ENCODE data around the gene ELMO1. TPM values are rescaled to one million over a fixed set of nuclear protein-coding genes. Genes with fewer than 3 reads are reported as not detected.

ELMO1 gene
- total and polyA plus RNA-seq, 10 donors = 26.0 to 494 (median 201) TPM

- WGBS, 5 donors = 40 to 62% (median 52%) methylated on average over 2 of the region's 2 CpGs
- H3K4me3 ChIP-seq = no peak overlapping the region
- peak overlapping the region in 4 of 8 donors; percentile 0 to 53 (median 12) for H3K27ac ChIP-seq
- H3K36me3 ChIP-seq = peaks cover 0 to 40% (median 5%) of the 10 kb centered on the region in 6 donors
- intact Hi-C loops (cut with DNase I; ENCODE audit: low total_unique reads) = no loop called here
- peak in 1 of 3 donors; percentile 21 for TF ChIP-seq POLR2AphosphoS5 (IDR thresholded peaks at IDR 0.05)
- TF ChIP-seq CTCF (IDR thresholded peaks at IDR 0.05 in 8 of 11, conservative IDR thresholded peaks at IDR 0.05 in 3 of 11) = no peak
- H3K4me1 ChIP-seq = peaks cover 0 to 66% (median 21%) of the 10 kb centered on the region in 6 donors
- DNase-seq = no peak
- no peaks in the 10 kb centered on the region for H3K27me3 ChIP-seq (replicated peaks in 1 of 7)
- no peaks in the 10 kb centered on the region for H3K9me3 ChIP-seq
These were observed 200.8 kb downstream of the ELMO1 start for GRCh38 chr7:37247861-37248260.

DNA sequence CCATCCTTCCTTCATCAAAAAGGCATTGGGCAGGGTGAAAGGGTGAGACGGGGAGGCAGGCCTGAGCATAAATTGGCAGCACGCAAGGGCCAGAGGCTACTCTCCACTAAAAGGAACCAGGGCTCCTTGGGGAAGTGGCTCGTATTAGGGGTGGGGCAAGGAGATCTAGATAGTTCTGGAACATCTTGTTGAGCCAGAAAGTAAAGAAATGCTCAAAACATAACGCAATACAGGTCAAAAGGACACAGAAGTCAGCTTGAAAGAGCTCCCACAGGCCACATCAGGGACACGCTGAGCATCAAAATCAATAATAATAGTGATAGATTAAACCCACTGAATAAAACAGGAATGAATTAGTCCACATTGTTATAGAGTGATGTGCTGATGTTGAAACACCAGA, 203.1 kb downstream of the ELMO1 start:
- intact Hi-C loops (cut with DNase I; ENCODE audit: low total_unique reads) = no loop called here
- Histone ChIP-seq H3K36me3 (peaks cover 0 to 54% (median 5%) of the 10 kb centered on the region in 6 donors), H3K27ac (peak overlapping the region in 1 of 8 donors; percentile 28), H3K27me3 (replicated peaks in 1 of 7) (no peaks in the 10 kb centered on the region), H3K4me1 (peaks cover 0 to 55% (median 11%) of the 10 kb centered on the region in 6 donors), H3K9me3 (no peaks in the 10 kb centered on the region), H3K4me3 (no peak overlapping the region)
- DNase-seq = no peak
- WGBS, 5 donors = 79 to 94% (median 91%) methylated on average over 5 of the region's 5 CpGs
- TF ChIP-seq POLR2A (IDR thresholded peaks at IDR 0.05) (no peak), POLR2AphosphoS5 (IDR thresholded peaks at IDR 0.05) (no peak), CTCF (IDR thresholded peaks at IDR 0.05 in 8 of 11, conservative IDR thresholded peaks at IDR 0.05 in 3 of 11) (no peak)

- Histone ChIP-seq H3K27ac (no peak overlapping the region), H3K36me3 (peaks cover 0 to 32% (median 3%) of the 10 kb centered on the region in 6 donors), H3K27me3 (replicated peaks in 1 of 7) (no peaks in the 10 kb centered on the region), H3K4me3 (no peak overlapping the region), H3K9me3 (no peaks in the 10 kb centered on the region), H3K4me1 (peaks cover 0 to 13% (median 0%) of the 10 kb centered on the region in 6 donors)
- DNase-seq = no peak
- WGBS, 5 donors = 88 to 100% (median 97%) methylated on average over 1 of the region's 1 CpG
- intact Hi-C loops (cut with DNase I; ENCODE audit: low total_unique reads) = no loop called here
- TF ChIP-seq CTCF (IDR thresholded peaks at IDR 0.05 in 8 of 11, conservative IDR thresholded peaks at IDR 0.05 in 3 of 11) (no peak), POLR2AphosphoS5 (IDR thresholded peaks at IDR 0.05) (no peak), POLR2A (IDR thresholded peaks at IDR 0.05) (no peak)
These were observed 211.8 kb downstream of the ELMO1 start for GRCh38 chr7:37236906-37237305.

GRCh38 chr7:37235813-37236212, 212.9 kb downstream of the ELMO1 start:
- Histone ChIP-seq H3K9me3 (no peaks in the 10 kb centered on the region), H3K4me1 (peaks cover 0 to 14% (median 0%) of the 10 kb centered on the region in 6 donors), H3K27ac (no peak overlapping the region), H3K27me3 (replicated peaks in 1 of 7) (no peaks in the 10 kb centered on the region), H3K36me3 (peaks cover 0 to 39% (median 3%) of the 10 kb centered on the region in 6 donors), H3K4me3 (no peak overlapping the region)
- WGBS, 5 donors = 87 to 93% (median 91%) methylated on average over 4 of the region's 4 CpGs
- intact Hi-C loops (cut with DNase I; ENCODE audit: low total_unique reads) = no loop called here
- TF ChIP-seq POLR2A (IDR thresholded peaks at IDR 0.05) (no peak), POLR2AphosphoS5 (IDR thresholded peaks at IDR 0.05) (no peak), CTCF (IDR thresholded peaks at IDR 0.05 in 8 of 11, conservative IDR thresholded peaks at IDR 0.05 in 3 of 11) (no peak)
- DNase-seq = no peak

Measured in spleen (tissue), 11 donors.